Breast epithelium (tissue), 4 donors: Measurements from ENCODE around the gene TAF10. TPM values are rescaled to one million over a fixed set of nuclear protein-coding genes. Genes with fewer than 3 reads are reported as not detected.

Experiments
- DNase-seq, 2 donors: peaks; one replicate each; pipeline ENCODE4 v3.0.0-alpha.2; 2019; ENCODE audit warnings: low spot score in 2 of 2
- H3K27ac ChIP-seq, 2 donors: fragments of 200-600 bp; sonication (generic) in 1 of 2; one replicate each; pipeline ENCODE4 v1.5.1; 2016 to 2019; ENCODE audit warnings: mild to moderate bottlenecking in 1 of 2
- H3K27me3 ChIP-seq, 2 donors: fragments of 200-600 bp; sonication (generic) in 1 of 2; one replicate each; pipeline versions ENCODE4 v1.5.1 to v1.6.0; 2017 to 2019; ENCODE audit warnings: control low read depth in 1 of 2, mild to moderate bottlenecking in 1 of 2
- H3K36me3 ChIP-seq: fragments of 200-600 bp; one replicate; pipeline ENCODE4 v1.5.1; 2019
- H3K4me1 ChIP-seq, 2 donors: fragments of 200-600 bp; sonication (generic); one replicate each; pipeline ENCODE4 v1.5.1; 2016 to 2019; ENCODE audit warnings: control low read depth in 1 of 2
- H3K4me3 ChIP-seq, 3 donors: fragments of 200-600 bp; sonication (generic); 1 replicate in 2 of 3; 2 replicates in 1 of 3; pipeline ENCODE4 v1.5.1; 2016 to 2019; ENCODE audit warnings: mild to moderate bottlenecking in 3 of 3, moderate library complexity in 2 of 3
- H3K9me3 ChIP-seq, 2 donors: fragments of 200-600 bp; sonication (generic) in 1 of 2; one replicate each; pipeline ENCODE4 v1.5.1; 2016 to 2019; ENCODE audit warnings: control low read depth in 1 of 2
- CTCF ChIP-seq, 3 donors: fragments of 450-650 bp; IDR thresholded peaks; one replicate each; pipeline ENCODE4 v1.5.1; 2016 to 2017; ENCODE audit warnings: antibody characterized with exemption in 3 of 3, mild to moderate bottlenecking in 3 of 3, moderate library complexity in 3 of 3
- POLR2A ChIP-seq: fragments of 450-650 bp; IDR thresholded peaks from one replicate; pipeline ENCODE4 v1.6.1; 2016; ENCODE audit warnings: antibody characterized with exemption, mild to moderate bottlenecking, moderate library complexity
- POLR2AphosphoS5 ChIP-seq, 3 donors: sonication (generic); formaldehyde crosslinking; IDR thresholded peaks; one replicate each; pipeline ENCODE4 v1.6.1; 2017; ENCODE audit warnings: antibody characterized with exemption in 3 of 3
- intact Hi-C: fragments of 100-400 bp; cut with DNase I; formaldehyde crosslinking; loops from one replicate; pipeline ENCODE4 v1.15.1; 2023; ENCODE audit warnings: low total_unique reads
- total RNA-seq, 3 donors: library from RNA; depleted of rRNA; stranded (reverse); fragments of >200 nt; gene quantifications; one replicate each; pipeline ENCODE4 v1.1.0, GENCODE V29; 2016

Gene TAF10
- total RNA-seq, 3 donors from 2014 or later = 45.4 to 82.6 (median 54.7) TPM

- H3K36me3 ChIP-seq = no peaks in the 10 kb centered on the region
- H3K9me3 ChIP-seq = no peaks in the 10 kb centered on the region
- DNase-seq = peak in 1 of 2 donors; percentile 53
- H3K4me1 ChIP-seq = no peaks in the 10 kb centered on the region
- peak overlapping the region; percentile 2 to 17 for H3K27ac ChIP-seq
- TF ChIP-seq POLR2A (no peak), CTCF (IDR thresholded peaks at IDR 0.05) (no peak), POLR2AphosphoS5 (IDR thresholded peaks at IDR 0.05) (no peak)
- intact Hi-C loops = no loop called here
- no peaks in the 10 kb centered on the region for H3K27me3 ChIP-seq
- no peak overlapping the region for H3K4me3 ChIP-seq
Observed at GRCh38 chr11:6567371-6567745, 44.7 kb downstream of the TAF10 start.

GRCh38 chr11:6566704-6567370 is 45.2 kb downstream of the TAF10 start:
- TF ChIP-seq CTCF (IDR thresholded peaks at IDR 0.05) (no peak), POLR2AphosphoS5 (IDR thresholded peaks at IDR 0.05) (no peak), POLR2A (no peak)
- Histone ChIP-seq H3K9me3 (no peaks in the 10 kb centered on the region), H3K27ac (peak overlapping the region; percentile 2 to 17), H3K27me3 (no peaks in the 10 kb centered on the region), H3K4me3 (no peak overlapping the region), H3K4me1 (no peaks in the 10 kb centered on the region), H3K36me3 (no peaks in the 10 kb centered on the region)
- no peak for DNase-seq
- intact Hi-C loops = no loop called here

- intact Hi-C loops = no loop called here
- no peaks in the 10 kb centered on the region for H3K4me1 ChIP-seq
- H3K27ac ChIP-seq = peak overlapping the region in 1 of 2 donors; percentile 17
- H3K27me3 ChIP-seq = no peaks in the 10 kb centered on the region
- no peak for TF ChIP-seq POLR2A
- TF ChIP-seq CTCF (IDR thresholded peaks at IDR 0.05) = no peak
- no peak for TF ChIP-seq POLR2AphosphoS5 (IDR thresholded peaks at IDR 0.05)
- no peak for DNase-seq
- no peaks in the 10 kb centered on the region for H3K9me3 ChIP-seq
- no peak overlapping the region for H3K4me3 ChIP-seq
- no peaks in the 10 kb centered on the region for H3K36me3 ChIP-seq
Observed at GRCh38 chr11:6565988-6566703, 45.9 kb downstream of the TAF10 start.

GRCh38 chr11:6565325-6565724 is 46.7 kb downstream of the TAF10 start:
- intact Hi-C loops = no loop called here
- Histone ChIP-seq H3K4me1 (no peaks in the 10 kb centered on the region), H3K27me3 (no peaks in the 10 kb centered on the region), H3K27ac (no peak overlapping the region), H3K4me3 (no peak overlapping the region), H3K9me3 (no peaks in the 10 kb centered on the region), H3K36me3 (no peaks in the 10 kb centered on the region)
- TF ChIP-seq CTCF (IDR thresholded peaks at IDR 0.05) (no peak), POLR2AphosphoS5 (IDR thresholded peaks at IDR 0.05) (no peak)
- DNase-seq = no peak

GRCh38 chr11:6563667-6564066 is 48.3 kb downstream of the TAF10 start:
- Histone ChIP-seq H3K27ac (no peak overlapping the region), H3K9me3 (no peaks in the 10 kb centered on the region), H3K36me3 (no peaks in the 10 kb centered on the region), H3K4me1 (no peaks in the 10 kb centered on the region), H3K4me3 (no peak overlapping the region), H3K27me3 (no peaks in the 10 kb centered on the region)
- no peak for TF ChIP-seq POLR2A
- no peak for TF ChIP-seq POLR2AphosphoS5 (IDR thresholded peaks at IDR 0.05)
- TF ChIP-seq CTCF (IDR thresholded peaks at IDR 0.05) = no peak
- DNase-seq = no peak
- intact Hi-C loops = loop anchor here (5.0 kb wide), 1 partner anchor 669 kb away; no protein-coding TSS in a partner anchor
